ENCODE results near the gene TNFRSF1B.

The TNFRSF1B gene

GRCh38 chr1:12229835-12230548 is 63.2 kb downstream of the TNFRSF1B start, which contains the start of gene VPS13D:
Gene VPS13D (plus strand): TSS chr1:12230030. CDS start chr1:12234267, 4,237 bp downstream.
- TF ChIP-seq CTCF (IDR thresholded peaks at IDR 0.05; ENCODE audit: low read depth, low read length, missing control alignments) = peak; percentile 90
- peak within 1 kb of the TSS; percentile 94 for H3K4me3 ChIP-seq (ENCODE audit: low read depth, low read length)
- peak; percentile 53 for DNase-seq (ENCODE audit: low read depth)
- in situ Hi-C loops (cut with HindIII; ENCODE audit: low sequenced_read_pairs) = no loop called here

GRCh38 chr1:12230549-12231275 is 63.9 kb downstream of the TNFRSF1B start:
- H3K4me3 ChIP-seq (ENCODE audit: low read depth, low read length) = peak overlapping the region; percentile 94
- TF ChIP-seq CTCF (IDR thresholded peaks at IDR 0.05; ENCODE audit: low read depth, low read length, missing control alignments) = no peak
- in situ Hi-C loops (cut with HindIII; ENCODE audit: low sequenced_read_pairs) = no loop called here
- no peak for DNase-seq (ENCODE audit: low read depth)

- H3K4me3 ChIP-seq (ENCODE audit: low read depth, low read length) = peak overlapping the region; percentile 94
- no peak for TF ChIP-seq CTCF (IDR thresholded peaks at IDR 0.05; ENCODE audit: low read depth, low read length, missing control alignments)
- no peak for DNase-seq (ENCODE audit: low read depth)
- in situ Hi-C loops (cut with HindIII; ENCODE audit: low sequenced_read_pairs) = no loop called here
Measured at GRCh38 chr1:12231276-12231595, 64.4 kb downstream of the TNFRSF1B start.

GRCh38 chr1:12232221-12232620 is 65.4 kb downstream of the TNFRSF1B start:
- no peak for TF ChIP-seq CTCF (IDR thresholded peaks at IDR 0.05; ENCODE audit: low read depth, low read length, missing control alignments)
- DNase-seq (ENCODE audit: low read depth) = no peak
- in situ Hi-C loops (cut with HindIII; ENCODE audit: low sequenced_read_pairs) = no loop called here
- H3K4me3 ChIP-seq (ENCODE audit: low read depth, low read length) = no peak overlapping the region

GRCh38 chr1:12244078-12244477 is 77.3 kb downstream of the TNFRSF1B start:
- H3K4me3 ChIP-seq (ENCODE audit: low read depth, low read length) = no peak overlapping the region
- in situ Hi-C loops (cut with HindIII; ENCODE audit: low sequenced_read_pairs) = no loop called here
- TF ChIP-seq CTCF (IDR thresholded peaks at IDR 0.05; ENCODE audit: low read depth, low read length, missing control alignments) = peak; percentile 54
- DNase-seq (ENCODE audit: low read depth) = no peak

- no peak for DNase-seq (ENCODE audit: low read depth)
- no peak for TF ChIP-seq CTCF (IDR thresholded peaks at IDR 0.05; ENCODE audit: low read depth, low read length, missing control alignments)
- no peak overlapping the region for H3K4me3 ChIP-seq (ENCODE audit: low read depth, low read length)
- in situ Hi-C loops (cut with HindIII; ENCODE audit: low sequenced_read_pairs) = no loop called here
Measured at GRCh38 chr1:12244585-12244984, 77.8 kb downstream of the TNFRSF1B start.

Measured in astrocyte of the cerebellum (primary cell).